ENCODE measurements around the gene YY1. TPM values are rescaled to one million over a fixed set of nuclear protein-coding genes. Genes with fewer than 3 reads are reported as not detected.

Gene YY1
- polyA plus RNA-seq, 1 experiment = 45.6 TPM

DNA sequence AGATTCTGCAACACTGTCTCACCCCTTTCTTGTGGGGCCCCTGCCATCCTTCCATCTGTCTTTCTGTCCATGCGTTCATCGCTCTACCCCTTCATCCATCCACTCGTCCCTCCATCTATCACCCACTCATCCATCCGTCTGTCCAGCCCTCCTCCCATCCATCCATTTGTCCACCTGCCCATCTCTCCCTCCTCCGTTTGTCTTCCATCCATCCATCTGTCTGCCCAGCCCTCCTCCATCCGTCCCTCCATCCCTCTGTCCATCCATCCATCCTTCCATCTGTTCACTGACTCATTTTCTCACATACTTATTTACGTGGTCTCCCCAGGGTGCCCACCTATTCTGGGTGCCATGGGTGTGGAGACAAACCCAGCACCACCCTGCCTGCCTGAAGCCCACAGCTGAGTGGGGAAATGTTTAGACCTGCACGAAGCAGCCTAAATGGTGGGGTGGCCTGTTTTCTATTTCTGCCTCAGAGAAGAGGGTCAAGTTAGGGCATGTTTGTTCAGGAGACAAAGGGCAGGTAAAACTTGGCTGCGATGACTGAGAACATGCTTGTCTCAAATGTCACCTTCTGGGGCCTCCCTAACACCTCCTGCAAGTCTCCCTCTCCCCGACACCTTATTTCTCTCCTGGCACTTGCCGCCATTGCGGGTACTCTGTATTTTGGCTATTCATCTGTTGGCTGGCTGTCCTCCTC lies 81.4 kb downstream of the YY1 start:
- H3K27ac ChIP-seq (ENCODE audit: low read depth, low read length) = no peak overlapping the region
- ChIA-PET CTCF (no interaction called here), POLR2A (no interaction called here)
- DNase-seq (ENCODE audit: low read depth, low spot score) = no peak
- no peaks in the 10 kb centered on the region for H3K9me3 ChIP-seq (ENCODE audit: control insufficient read depth, insufficient read depth, low read length)
- H3K4me3 ChIP-seq (ENCODE audit: low read depth, low read length) = no peak overlapping the region
- TF ChIP-seq CTCF (IDR thresholded peaks at IDR 0.05; ENCODE audit: low read depth, low read length) = no peak
- no peaks in the 10 kb centered on the region for H3K27me3 ChIP-seq (ENCODE audit: control insufficient read depth, insufficient read depth, low read length)

DNA sequence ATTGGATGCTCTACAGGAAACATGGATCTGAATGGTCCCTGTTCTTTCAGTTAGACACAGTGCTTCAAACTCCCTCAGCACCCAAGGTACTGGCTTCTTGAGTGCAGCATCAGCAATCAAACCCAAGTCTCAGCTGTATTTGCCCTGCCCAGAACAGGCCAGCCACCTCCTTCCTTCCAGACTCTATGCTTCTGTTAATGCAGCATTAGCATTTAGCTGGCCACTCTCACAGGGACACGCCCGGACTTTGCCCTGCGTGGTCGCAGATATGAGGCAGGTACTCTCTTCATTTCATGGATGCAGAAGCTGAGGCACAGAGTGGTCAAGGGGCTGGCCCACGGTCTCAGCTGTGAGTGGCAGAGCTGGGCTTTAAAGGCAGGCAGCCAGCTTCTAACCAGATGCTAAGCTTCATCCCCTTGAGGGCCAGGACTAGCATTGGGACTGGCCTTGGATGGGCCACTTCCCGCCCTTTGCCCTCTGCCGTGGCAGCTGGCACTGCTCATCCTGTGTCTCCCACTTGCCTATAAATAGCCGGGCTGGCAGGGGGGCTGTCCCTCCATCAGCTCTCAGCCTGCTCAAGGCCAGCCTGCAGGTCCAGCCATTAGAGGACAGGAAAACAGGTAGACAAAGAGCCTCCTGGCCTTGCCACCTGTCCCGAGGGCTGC lies 82.7 kb downstream of the YY1 start:
- CTCF ChIA-PET = no interaction called here

GRCh38 chr14:100322138-100322957 lies 83.4 kb downstream of the YY1 start:
- CTCF ChIA-PET = no interaction called here
- Histone ChIP-seq H3K9me3 (ENCODE audit: control insufficient read depth, insufficient read depth, low read length) (no peaks in the 10 kb centered on the region), H3K27me3 (ENCODE audit: control insufficient read depth, insufficient read depth, low read length) (no peaks in the 10 kb centered on the region), H3K27ac (ENCODE audit: low read depth, low read length) (no peak overlapping the region), H3K4me3 (ENCODE audit: low read depth, low read length) (no peak overlapping the region)
- TF ChIP-seq CTCF (IDR thresholded peaks at IDR 0.05; ENCODE audit: low read depth, low read length) = no peak
- POLR2A ChIA-PET = interaction anchor here (0.6 kb wide), 1 partner anchor 38 kb away, joined by 3 read pairs; no protein-coding TSS in a partner anchor
- no peak for DNase-seq (ENCODE audit: low read depth, low spot score)

More for the DNA sequence above, 82.7 kb downstream of the YY1 start:
- Histone ChIP-seq H3K27ac (ENCODE audit: low read depth, low read length) (no peak overlapping the region), H3K27me3 (ENCODE audit: control insufficient read depth, insufficient read depth, low read length) (no peaks in the 10 kb centered on the region), H3K4me3 (ENCODE audit: low read depth, low read length) (no peak overlapping the region), H3K9me3 (ENCODE audit: control insufficient read depth, insufficient read depth, low read length) (no peaks in the 10 kb centered on the region)
- TF ChIP-seq CTCF (IDR thresholded peaks at IDR 0.05; ENCODE audit: low read depth, low read length) = no peak
- POLR2A ChIA-PET = no interaction called here
- no peak for DNase-seq (ENCODE audit: low read depth, low spot score)

DNA sequence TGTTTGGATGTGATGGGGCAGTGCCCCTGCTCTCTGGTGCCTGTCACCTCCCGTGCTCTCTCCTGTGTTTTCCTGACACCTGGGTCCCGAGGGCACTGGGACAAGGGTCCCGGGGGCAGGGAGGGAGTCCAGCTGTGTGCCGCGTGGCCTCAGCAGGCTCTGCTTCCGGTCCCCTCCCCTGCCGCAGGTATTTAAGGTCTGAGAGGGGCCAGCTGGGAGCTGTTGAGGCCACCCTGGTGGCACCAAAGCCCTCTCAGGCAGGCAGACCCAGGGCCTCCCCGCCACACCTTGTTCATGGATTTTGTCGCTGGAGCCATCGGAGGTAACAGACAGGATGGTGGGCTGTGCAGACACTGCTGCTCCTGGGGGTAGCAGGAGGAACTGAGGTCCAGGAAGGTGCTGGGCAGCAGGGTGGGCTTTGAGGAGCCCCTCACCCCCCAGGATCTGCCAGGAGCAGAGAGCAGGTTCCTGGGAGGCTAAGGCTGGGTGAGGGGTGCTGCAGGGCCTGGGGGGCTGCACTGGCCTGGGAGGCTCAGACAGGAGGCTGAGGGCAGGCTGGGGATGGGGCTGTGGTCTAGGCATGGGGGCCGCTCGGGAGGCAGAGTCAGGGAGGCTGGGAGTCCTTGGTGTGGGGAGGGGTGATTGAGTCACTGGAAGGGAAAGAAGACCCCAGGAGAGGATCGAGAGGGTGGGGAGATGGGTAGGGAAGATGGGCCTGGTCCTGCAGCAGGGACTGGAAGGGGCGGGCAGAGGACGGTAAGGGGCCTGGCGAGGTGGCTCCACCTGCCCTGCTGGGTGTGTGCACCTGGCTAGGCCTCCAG lies 84.4 kb downstream of the YY1 start, which contains the start of gene SLC25A47:
Gene SLC25A47, plus strand, starts transcription at position 219 of the 821 bp plus-strand sequence. Its CDS starts 76 bp downstream, at position 295.
- CTCF ChIA-PET = no interaction called here
- TF ChIP-seq CTCF (IDR thresholded peaks at IDR 0.05; ENCODE audit: low read depth, low read length) = no peak
- Histone ChIP-seq H3K4me3 (ENCODE audit: low read depth, low read length) (no peak within 1 kb of the TSS), H3K27me3 (ENCODE audit: control insufficient read depth, insufficient read depth, low read length) (no peaks in the 10 kb centered on the region), H3K9me3 (ENCODE audit: control insufficient read depth, insufficient read depth, low read length) (no peaks in the 10 kb centered on the region), H3K27ac (ENCODE audit: low read depth, low read length) (no peak within 1 kb of the TSS)
- POLR2A ChIA-PET = interaction anchor here (0.6 kb wide), 1 partner anchor 37 kb away, joined by 3 read pairs; no protein-coding TSS in a partner anchor
- DNase-seq (ENCODE audit: low read depth, low spot score) = no peak

Data from AG04450 (cell line).